OCI-LY3 (cell line): ENCODE measurements around the gene BEAN1.
"Not testable (repeated sequence)": the region's sequence is repeated elsewhere in the genome, so short reads cannot be mapped to it uniquely, and the experiment has no call there.

ENCODE experiments used
- CTCF ChIP-seq: fragments of 200-600, 300-600 bp; sonication (generic); IDR thresholded peaks from 2 replicates; pipeline ENCODE4 v1.5.1; 2014; ENCODE audit warnings: antibody characterized with exemption, low read length, low read depth
- EZH2phosphoT487 ChIP-seq: fragments of 200-600 bp; shearing (Covaris generic); IDR thresholded peaks from 2 replicates; pipeline ENCODE4 v1.6.1; 2018; ENCODE audit warnings: antibody characterized with exemption, mixed run types, low read depth

DNA sequence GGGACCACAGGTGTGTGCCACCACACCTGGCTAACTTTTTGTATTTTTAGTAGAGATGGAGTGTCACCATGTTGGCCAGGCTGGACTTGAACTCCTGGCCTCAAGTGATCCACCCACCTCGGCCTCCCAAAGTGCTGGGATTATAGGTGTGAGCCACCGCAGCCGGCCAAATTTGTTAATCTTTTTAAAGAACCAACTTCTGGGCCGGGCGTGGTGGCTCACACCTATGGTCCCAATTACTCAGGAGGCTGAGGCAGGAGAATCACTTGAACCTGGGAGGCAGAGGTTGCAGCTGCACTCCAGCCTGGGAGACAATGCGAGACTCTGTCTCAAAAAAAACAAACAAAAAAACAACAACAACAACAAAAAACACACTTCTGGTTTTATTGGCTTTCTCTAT is 38.9 kb downstream of the BEAN1 start:
- TF ChIP-seq CTCF, EZH2phosphoT487: not testable (repeated sequence)
